ENCODE results near the gene SNX9.

SNX9 gene

DNA sequence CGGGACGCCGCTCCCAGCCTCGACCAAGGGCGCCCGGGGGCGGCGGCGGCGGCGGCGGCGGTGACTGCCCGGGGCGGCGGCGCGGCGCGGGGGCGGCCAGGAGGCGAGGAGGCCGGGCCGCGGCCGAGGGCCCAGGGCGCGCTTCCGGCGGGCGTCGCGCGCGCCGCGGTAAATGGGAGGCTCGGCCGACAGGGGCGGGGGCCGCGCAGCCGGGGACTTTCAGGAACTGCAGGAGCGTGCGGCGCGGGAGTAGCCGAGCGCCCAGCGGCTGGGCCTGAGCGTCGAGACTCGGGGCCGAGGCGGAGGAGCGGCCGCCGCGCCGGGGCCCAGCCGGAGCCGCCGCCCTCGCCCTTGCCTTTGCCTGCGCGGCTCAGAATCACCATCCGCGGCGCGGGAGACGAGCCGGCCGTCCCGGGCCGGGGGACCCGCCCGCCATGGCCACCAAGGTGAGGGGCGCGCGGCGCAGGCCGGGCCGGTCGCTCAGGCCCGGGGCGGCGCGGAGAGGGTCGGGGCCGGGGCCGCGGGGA lies at the start of gene SNX9:
TSS of gene SNX9 (plus strand) at position 246 of the 527 bp plus-strand sequence. CDS start at position 435, 189 bp downstream.
- peak; percentile 79 for DNase-seq
- Mint-ChIP-seq H3K27ac (peak within 1 kb of the TSS; percentile 99), H3K4me1 (ENCODE audit: low read depth) (peaks cover 40% of the 10 kb centered on the region), H3K4me3 (peak within 1 kb of the TSS; percentile 87), H3K27me3 (peaks cover 6% of the 10 kb centered on the region), H3K9me3 (no peaks in the 10 kb centered on the region), H3K36me3 (ENCODE audit: low read depth) (peaks cover 21% of the 10 kb centered on the region)

DNA sequence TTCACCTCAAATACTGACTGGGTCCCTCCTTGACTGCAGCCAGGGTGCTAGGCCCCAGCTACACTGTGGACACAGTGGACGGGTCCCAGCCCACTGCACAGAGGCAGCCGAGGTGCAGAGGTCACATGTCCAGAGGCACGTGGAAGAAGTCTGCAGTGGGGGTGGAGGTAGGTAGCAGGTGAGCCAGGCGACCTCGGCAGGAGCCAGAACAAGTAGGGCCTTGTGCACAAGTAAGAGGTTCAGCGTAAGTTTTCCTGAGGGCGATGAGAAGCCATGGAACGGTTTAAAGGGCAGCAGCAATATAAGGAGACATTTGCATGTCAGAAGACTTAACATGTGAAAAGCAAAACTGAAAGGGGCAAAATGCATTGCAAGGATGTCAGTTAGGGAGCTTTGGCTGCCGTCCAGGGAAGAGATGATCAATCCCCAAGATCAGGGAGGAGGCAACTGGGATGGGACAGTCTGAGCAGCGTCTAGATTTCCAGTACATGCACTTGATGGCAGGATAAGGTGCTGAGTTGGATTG lies 49.7 kb upstream of the SNX9 start:
- Mint-ChIP-seq H3K27ac (peak overlapping the region; percentile 68), H3K36me3 (ENCODE audit: low read depth) (no peaks in the 10 kb centered on the region), H3K27me3 (peaks cover 4% of the 10 kb centered on the region), H3K4me1 (ENCODE audit: low read depth) (peaks cover 43% of the 10 kb centered on the region), H3K4me3 (no peak overlapping the region), H3K9me3 (peaks cover 12% of the 10 kb centered on the region)
- no peak for DNase-seq

DNA sequence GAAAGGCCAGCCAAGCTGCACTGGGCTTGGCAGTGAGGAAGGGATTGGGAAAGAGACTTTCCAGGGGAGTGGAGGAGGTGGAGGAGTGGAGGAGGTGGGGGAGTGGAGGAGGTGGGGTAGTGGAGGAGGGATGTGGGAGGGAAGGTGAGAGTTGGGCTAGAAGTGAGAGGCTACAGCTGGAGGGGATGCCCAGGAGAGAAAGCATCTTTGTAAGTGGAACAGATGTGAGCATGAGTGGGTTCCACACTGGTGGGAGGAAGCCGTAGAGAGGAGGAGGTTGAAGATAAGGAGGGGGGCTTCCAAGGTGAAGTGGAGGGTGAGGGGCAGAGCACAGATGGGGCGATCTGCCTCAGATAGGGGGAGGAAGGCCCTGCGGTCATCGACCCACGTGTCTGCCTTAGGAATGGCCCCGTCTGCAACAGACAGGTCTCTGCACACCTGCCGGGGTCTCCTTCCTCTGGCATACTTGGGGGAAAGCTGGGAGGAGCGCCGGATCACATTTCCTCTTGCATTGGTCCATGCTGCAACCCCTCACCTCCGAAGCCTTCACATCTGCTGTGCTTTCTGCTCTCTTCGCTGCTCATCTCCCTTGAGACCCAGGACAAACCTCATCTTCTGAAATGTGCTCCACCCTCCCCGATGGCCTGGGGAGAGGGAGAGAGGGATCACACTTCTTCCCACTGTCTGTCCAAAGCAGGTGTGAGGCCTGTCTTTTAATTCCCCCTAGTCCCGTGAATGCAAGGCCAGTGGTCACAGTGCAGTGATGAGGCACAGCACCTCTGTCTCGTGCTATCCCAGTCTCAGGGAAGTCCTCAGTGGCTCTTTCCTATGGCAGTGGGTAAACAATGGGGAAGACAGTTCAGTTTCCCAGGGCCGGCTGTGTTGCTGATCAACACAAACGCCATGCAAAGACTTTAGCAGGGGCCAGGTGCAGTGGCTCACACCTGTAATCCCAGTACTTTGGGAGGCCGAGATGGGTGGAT lies 48.6 kb upstream of the SNX9 start:
- no peak for DNase-seq
- Mint-ChIP-seq H3K27me3 (peaks cover 4% of the 10 kb centered on the region), H3K9me3 (peaks cover 12% of the 10 kb centered on the region), H3K27ac (peak overlapping the region; percentile 68), H3K4me3 (no peak overlapping the region), H3K4me1 (ENCODE audit: low read depth) (peaks cover 33% of the 10 kb centered on the region), H3K36me3 (ENCODE audit: low read depth) (no peaks in the 10 kb centered on the region)

DNA sequence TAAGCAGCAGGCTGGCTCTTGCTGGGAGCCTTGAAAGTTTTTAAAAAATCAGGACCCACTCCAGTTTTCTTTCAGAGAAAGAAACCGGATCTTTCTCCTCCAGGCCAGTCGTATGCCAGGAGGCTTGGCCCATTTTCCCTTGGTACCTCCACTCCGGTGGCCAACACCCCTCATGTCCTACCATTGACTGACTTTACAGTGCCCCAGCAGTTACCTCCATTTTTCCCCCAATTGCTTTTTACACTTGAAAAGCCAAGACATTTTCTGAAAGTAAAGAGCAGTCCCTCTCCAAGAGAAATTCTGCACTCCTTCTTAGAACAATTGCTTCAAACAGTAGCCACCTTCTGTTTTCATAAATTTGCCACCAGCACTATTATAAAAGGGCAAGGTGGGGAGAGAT lies 47.7 kb upstream of the SNX9 start:
- Mint-ChIP-seq H3K9me3 (peaks cover 12% of the 10 kb centered on the region), H3K4me1 (ENCODE audit: low read depth) (peaks cover 24% of the 10 kb centered on the region), H3K4me3 (no peak overlapping the region), H3K27ac (no peak overlapping the region), H3K36me3 (ENCODE audit: low read depth) (no peaks in the 10 kb centered on the region), H3K27me3 (peaks cover 4% of the 10 kb centered on the region)
- no peak for DNase-seq

DNA sequence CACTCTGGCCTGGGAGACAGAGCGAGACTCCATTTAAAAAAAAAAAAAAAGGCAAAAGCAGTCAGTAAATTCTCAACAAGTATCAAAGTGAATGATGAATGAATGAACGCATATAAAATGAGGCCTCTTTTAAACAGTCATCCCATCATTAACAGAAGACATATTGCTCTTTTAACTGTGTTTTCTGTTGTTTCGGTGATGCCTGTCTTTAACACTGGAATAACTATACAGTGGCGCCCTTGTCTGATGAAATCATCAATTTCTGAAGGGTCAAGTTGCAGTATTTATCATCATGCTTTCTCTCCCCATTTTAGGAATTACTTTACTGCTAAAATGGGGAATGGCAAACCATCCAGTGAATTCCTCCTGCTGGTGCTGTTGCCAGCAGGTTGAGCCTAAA lies 45.7 kb upstream of the SNX9 start:
- peaks cover 4% of the 10 kb centered on the region for H3K27me3 Mint-ChIP-seq
- peaks cover 12% of the 10 kb centered on the region for H3K9me3 Mint-ChIP-seq

DNA sequence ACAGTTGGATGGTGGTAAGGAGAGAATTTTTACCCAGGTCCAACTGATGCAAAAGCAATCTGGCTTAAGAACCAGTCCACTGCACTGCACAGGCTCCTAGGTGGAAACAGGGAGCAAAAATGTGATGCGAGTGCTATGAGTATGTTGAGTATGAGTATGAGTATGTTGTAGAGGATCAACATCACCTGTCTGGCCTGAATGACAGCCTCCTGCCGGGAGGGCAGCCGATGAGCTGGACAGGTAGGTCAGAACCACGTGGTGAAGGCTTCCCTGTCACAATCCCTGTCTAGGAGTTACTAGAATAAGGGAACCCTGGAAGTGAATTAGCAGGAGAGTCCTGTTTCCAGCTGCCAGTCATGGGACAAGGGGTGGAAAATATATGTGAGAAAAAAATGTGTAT lies 44.3 kb upstream of the SNX9 start:
- H3K36me3 Mint-ChIP-seq (ENCODE audit: low read depth) = no peaks in the 10 kb centered on the region
- H3K27me3 Mint-ChIP-seq = peaks cover 1% of the 10 kb centered on the region
- H3K9me3 Mint-ChIP-seq = peaks cover 10% of the 10 kb centered on the region
- H3K27ac Mint-ChIP-seq = no peak overlapping the region
- DNase-seq = no peak
- peaks cover 9% of the 10 kb centered on the region for H3K4me1 Mint-ChIP-seq (ENCODE audit: low read depth)
- no peak overlapping the region for H3K4me3 Mint-ChIP-seq

More for the DNA sequence above, 45.7 kb upstream of the SNX9 start:
- Mint-ChIP-seq H3K27ac (no peak overlapping the region), H3K36me3 (ENCODE audit: low read depth) (no peaks in the 10 kb centered on the region), H3K4me3 (no peak overlapping the region), H3K4me1 (ENCODE audit: low read depth) (peaks cover 17% of the 10 kb centered on the region)
- DNase-seq = no peak

DNA sequence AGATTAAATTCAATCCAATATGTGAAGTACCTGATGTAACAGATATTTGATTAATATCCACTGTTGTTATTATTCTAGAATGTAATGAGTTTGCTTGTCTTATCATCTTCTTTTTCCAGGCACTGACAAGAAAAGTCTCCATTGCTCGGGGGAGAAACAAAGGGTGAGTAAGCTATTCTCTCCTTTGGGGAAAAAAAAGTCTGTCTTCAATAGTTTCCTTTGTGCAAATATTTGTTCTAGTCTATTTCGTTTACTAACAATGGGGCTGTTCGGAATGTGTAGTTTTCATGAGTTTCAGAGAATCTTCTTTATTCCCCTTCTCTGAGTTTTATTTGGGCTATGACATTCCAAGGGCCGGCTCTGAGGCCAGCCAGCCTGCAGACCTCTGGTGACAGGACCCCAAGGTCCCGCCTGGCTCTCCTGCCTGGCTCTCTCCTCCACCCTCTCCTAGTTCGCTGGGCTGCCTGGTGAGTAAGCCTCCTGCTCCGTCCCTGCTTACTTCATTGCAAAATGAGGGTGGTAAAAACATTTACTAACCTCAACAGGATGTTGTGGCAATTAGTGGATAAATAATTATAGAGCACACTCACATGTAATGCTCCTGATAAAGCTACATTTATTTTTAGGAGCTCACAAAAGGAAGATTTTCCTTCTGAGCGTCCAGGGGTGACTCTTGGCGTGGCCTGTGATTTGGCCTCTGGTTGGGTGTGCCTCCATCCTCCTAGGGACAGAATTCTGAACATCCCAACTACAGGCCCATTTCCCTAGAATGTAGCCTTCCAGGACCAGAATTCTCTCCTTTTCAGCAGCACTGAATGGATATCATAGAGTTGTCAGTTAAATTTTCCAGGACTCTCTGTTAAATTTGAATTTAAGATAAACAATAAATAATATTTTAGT lies 43.1 kb upstream of the SNX9 start:
- Mint-ChIP-seq H3K27me3 (no peaks in the 10 kb centered on the region), H3K9me3 (peaks cover 7% of the 10 kb centered on the region), H3K4me3 (no peak overlapping the region), H3K4me1 (ENCODE audit: low read depth) (peaks cover 3% of the 10 kb centered on the region), H3K27ac (no peak overlapping the region), H3K36me3 (ENCODE audit: low read depth) (no peaks in the 10 kb centered on the region)
- no peak for DNase-seq

DNA sequence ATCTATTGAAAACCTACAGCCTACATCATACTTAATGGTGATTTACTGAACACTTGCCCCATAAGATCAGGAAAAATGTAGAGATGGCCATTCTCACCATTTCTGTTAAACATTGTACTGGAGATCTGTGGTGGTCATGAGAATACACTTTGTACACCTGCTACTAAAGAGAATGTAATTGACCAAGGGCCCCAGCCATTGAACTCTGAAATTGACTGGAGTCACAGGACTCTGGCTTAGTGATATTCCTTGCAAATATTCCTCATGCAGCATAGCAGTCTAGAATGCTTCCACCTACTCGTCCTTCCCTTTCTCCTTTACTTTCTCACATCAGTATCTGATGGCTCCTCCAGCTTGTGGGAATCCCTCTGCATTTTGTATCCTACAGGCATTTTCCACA lies 37.4 kb upstream of the SNX9 start:
- H3K9me3 Mint-ChIP-seq = no peaks in the 10 kb centered on the region
- no peak for DNase-seq
- no peak overlapping the region for H3K4me3 Mint-ChIP-seq
- no peak overlapping the region for H3K27ac Mint-ChIP-seq
- H3K36me3 Mint-ChIP-seq (ENCODE audit: low read depth) = no peaks in the 10 kb centered on the region
- H3K4me1 Mint-ChIP-seq (ENCODE audit: low read depth) = peaks cover 3% of the 10 kb centered on the region
- H3K27me3 Mint-ChIP-seq = no peaks in the 10 kb centered on the region

DNA sequence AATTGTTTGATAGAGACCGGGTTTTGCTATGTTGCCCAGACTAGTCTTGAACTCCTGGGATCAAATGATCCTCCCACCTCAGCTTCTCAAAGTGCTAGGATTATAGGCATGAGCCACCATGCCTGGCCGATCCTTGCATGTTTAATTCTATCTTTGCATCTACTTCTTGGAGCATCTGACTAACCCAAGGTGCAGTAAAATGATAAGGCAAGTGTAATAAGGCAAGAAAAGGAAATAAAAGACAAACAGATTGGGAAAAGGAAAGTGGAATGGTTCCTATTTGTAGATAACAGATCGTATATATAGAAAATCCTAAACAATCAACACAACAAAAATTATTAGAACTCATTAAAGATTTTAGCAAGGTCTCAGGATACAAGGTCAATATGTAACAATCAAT lies 36.8 kb upstream of the SNX9 start:
- no peaks in the 10 kb centered on the region for H3K27me3 Mint-ChIP-seq
- DNase-seq = no peak
- no peak overlapping the region for H3K27ac Mint-ChIP-seq
- no peaks in the 10 kb centered on the region for H3K9me3 Mint-ChIP-seq
- H3K4me1 Mint-ChIP-seq (ENCODE audit: low read depth) = peaks cover 6% of the 10 kb centered on the region
- H3K36me3 Mint-ChIP-seq (ENCODE audit: low read depth) = no peaks in the 10 kb centered on the region
- no peak overlapping the region for H3K4me3 Mint-ChIP-seq

DNA sequence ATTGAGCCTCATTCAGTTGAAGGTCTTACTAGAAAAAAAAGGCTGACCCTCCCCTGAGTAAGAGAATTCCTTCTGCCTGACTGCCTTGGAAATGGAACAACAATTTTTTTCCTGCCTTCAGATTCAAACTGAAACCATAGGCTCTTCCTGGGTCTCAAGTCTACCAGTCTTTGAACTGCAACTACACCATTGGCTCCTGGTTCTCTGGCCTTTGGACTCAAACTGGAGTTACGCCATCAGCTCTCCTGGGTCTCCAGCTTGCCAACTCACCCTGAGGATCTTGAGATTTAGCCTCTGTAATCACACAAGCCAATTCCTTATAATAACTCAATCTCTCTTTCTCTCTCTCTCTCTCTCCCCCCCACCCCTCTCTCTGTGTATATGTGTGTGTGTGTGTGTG lies 36.0 kb upstream of the SNX9 start:
- Mint-ChIP-seq H3K4me1 (ENCODE audit: low read depth) (peaks cover 9% of the 10 kb centered on the region), H3K36me3 (ENCODE audit: low read depth) (no peaks in the 10 kb centered on the region), H3K4me3 (no peak overlapping the region), H3K9me3 (no peaks in the 10 kb centered on the region), H3K27ac (no peak overlapping the region), H3K27me3 (no peaks in the 10 kb centered on the region)
- no peak for DNase-seq

DNA sequence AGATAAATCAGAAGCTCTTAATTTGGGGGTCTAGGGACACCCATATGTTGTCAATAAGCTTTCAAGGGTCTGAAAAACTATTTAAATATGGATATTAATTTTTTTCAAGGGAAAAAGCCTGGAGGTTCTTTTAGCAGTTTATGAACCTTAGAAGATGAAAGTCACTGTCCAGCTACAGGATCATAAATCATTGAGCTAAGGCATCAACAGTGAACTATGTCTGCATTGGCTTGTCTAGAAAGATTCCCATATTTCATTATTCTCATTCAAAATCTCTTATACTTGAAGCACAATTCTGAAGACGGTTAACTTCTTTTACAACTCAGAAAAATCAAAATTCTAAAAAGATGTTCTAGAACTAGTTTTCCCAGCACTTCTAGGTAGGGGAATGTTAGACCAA lies 34.9 kb upstream of the SNX9 start:
- Mint-ChIP-seq H3K36me3 (ENCODE audit: low read depth) (no peaks in the 10 kb centered on the region), H3K27me3 (no peaks in the 10 kb centered on the region), H3K4me3 (no peak overlapping the region), H3K27ac (no peak overlapping the region), H3K9me3 (no peaks in the 10 kb centered on the region), H3K4me1 (ENCODE audit: low read depth) (peaks cover 8% of the 10 kb centered on the region)
- no peak for DNase-seq

DNA sequence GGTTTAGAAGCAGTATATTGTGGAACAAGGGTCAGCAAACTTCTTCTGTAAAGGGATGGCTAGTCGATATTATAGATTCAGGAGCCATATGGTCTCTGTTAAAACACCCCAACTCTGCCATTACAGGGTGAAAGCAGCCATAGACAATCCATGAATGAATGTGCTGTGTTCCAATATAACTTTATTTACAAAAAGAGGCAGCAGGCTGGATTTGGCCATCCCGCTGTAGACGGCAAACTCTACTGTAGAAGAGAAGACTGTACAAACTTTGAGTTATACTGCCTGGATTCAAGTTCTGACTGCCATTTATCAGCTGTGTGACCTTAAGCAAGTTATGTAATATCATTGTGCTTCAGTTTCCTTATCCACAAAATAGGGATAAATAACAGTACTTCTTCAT lies 33.7 kb upstream of the SNX9 start:
- Mint-ChIP-seq H3K27ac (no peak overlapping the region), H3K9me3 (peaks cover 2% of the 10 kb centered on the region), H3K4me3 (no peak overlapping the region), H3K4me1 (ENCODE audit: low read depth) (peaks cover 12% of the 10 kb centered on the region), H3K36me3 (ENCODE audit: low read depth) (no peaks in the 10 kb centered on the region), H3K27me3 (no peaks in the 10 kb centered on the region)
- DNase-seq = no peak

DNA sequence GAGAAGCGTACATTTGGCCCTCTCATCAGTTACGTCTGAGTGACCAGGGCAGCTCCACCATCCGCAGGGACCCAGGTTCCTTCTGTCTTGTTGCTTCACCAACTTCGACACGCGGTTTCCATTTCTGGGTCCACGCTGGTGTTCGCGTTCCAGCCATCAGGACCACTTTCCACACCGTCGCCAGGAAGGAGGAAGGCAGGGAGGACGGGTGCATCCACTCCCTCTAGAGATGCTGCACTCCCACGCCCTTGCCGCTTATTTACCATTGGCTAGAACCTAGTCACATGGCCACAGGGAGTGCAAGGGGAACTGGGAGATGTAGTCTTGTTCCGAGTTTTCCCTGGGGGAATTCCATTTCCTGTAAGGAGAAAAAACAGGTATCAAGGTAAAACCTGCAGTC lies 33.2 kb upstream of the SNX9 start:
- H3K36me3 Mint-ChIP-seq (ENCODE audit: low read depth) = no peaks in the 10 kb centered on the region
- H3K27ac Mint-ChIP-seq = no peak overlapping the region
- H3K9me3 Mint-ChIP-seq = peaks cover 2% of the 10 kb centered on the region
- no peak for DNase-seq
- no peak overlapping the region for H3K4me3 Mint-ChIP-seq
- peaks cover 13% of the 10 kb centered on the region for H3K4me1 Mint-ChIP-seq (ENCODE audit: low read depth)
- H3K27me3 Mint-ChIP-seq = no peaks in the 10 kb centered on the region

DNA sequence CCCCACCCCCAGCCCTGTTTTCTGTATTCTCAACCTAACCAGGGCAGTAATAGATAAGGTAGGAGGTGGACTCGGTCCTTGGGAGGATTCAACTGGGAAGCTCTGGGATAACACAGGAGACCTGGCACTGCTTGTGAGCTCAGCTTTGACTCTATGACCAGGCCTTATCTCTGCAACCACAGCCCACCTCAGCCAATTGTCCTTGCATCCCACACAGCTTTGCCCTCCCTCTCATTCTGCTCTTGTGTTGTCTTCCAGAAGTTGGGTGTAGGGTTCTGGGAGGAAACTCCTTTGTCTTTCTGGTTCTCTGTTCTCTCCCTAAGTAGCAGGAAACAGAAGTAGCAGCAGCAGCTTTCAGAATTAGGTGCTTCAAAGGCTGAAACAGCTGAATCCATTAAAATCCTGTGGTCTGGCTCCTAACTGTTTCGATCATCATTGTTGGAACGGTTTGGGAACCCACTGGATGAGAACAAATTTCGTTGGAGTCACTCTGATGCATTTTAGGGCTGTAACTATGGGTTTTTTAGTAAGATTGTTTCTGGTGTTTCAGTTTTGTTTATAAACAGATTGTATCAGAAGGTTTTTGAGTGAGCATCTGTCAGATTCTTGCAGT lies 32.4 kb upstream of the SNX9 start:
- Mint-ChIP-seq H3K9me3 (peaks cover 2% of the 10 kb centered on the region), H3K4me1 (ENCODE audit: low read depth) (peaks cover 13% of the 10 kb centered on the region), H3K27ac (no peak overlapping the region), H3K36me3 (ENCODE audit: low read depth) (no peaks in the 10 kb centered on the region), H3K27me3 (no peaks in the 10 kb centered on the region), H3K4me3 (no peak overlapping the region)
- no peak for DNase-seq
